ENCODE data around the gene ADPGK.
"Not testable (repeated sequence)": the region's sequence is repeated elsewhere in the genome, so short reads cannot be mapped to it uniquely, and the experiment has no call there.

DNA sequence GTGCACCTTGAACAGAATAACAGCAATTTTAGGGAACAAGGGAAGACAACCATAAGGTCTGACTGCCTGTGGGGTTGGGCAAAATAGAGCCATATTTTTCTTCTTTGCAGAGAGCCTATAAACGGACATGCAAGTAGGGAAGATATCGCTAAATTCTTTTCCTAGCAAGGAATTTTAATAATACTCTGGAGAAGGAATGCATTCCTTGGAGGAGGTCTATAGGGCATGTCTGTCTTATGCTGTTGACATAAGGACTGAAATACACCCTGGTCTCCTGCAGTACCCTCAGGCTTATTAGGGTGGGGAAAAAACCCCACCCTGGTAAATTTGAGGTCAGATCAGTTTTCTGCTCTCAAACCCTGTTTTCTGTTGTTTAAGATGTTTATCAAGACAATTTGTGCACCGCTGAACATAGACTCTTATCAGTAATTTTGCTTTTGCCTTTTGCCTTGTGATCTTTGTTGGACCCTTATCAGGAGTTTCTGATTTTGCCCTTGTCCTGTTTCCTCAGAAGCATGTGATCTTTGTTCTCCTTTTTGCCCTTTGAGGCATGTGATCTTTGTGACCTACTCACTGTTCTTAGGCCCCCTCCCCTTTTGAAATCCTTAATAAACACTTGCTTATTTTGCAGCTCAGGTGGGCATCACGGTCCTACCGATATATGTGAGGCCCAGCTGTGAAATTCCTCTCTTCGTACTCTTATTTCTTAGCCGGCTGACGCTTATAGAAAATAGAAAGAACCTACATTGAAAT is 74.8 kb downstream of the ADPGK start:
- TF ChIP-seq, protein P1, sequence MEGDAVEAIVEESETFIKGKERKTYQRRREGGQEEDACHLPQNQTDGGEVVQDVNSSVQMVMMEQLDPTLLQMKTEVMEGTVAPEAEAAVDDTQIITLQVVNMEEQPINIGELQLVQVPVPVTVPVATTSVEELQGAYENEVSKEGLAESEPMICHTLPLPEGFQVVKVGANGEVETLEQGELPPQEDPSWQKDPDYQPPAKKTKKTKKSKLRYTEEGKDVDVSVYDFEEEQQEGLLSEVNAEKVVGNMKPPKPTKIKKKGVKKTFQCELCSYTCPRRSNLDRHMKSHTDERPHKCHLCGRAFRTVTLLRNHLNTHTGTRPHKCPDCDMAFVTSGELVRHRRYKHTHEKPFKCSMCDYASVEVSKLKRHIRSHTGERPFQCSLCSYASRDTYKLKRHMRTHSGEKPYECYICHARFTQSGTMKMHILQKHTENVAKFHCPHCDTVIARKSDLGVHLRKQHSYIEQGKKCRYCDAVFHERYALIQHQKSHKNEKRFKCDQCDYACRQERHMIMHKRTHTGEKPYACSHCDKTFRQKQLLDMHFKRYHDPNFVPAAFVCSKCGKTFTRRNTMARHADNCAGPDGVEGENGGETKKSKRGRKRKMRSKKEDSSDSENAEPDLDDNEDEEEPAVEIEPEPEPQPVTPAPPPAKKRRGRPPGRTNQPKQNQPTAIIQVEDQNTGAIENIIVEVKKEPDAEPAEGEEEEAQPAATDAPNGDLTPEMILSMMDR (IDR thresholded peaks at IDR 0.05), result not testable (repeated sequence)
- TF ChIP-seq POLR2AphosphoS5, EP300, POLR2A (IDR thresholded peaks at IDR 0.05): not testable (repeated sequence)
